Measurements from ENCODE around the gene SEMA6B. TPM values are rescaled to one million over a fixed set of nuclear protein-coding genes. Genes with fewer than 3 reads are reported as not detected.

SEMA6B gene
- total and polyA plus RNA-seq, 12 donors, result 3.1 to 59.2 (median 27.2) TPM

DNA sequence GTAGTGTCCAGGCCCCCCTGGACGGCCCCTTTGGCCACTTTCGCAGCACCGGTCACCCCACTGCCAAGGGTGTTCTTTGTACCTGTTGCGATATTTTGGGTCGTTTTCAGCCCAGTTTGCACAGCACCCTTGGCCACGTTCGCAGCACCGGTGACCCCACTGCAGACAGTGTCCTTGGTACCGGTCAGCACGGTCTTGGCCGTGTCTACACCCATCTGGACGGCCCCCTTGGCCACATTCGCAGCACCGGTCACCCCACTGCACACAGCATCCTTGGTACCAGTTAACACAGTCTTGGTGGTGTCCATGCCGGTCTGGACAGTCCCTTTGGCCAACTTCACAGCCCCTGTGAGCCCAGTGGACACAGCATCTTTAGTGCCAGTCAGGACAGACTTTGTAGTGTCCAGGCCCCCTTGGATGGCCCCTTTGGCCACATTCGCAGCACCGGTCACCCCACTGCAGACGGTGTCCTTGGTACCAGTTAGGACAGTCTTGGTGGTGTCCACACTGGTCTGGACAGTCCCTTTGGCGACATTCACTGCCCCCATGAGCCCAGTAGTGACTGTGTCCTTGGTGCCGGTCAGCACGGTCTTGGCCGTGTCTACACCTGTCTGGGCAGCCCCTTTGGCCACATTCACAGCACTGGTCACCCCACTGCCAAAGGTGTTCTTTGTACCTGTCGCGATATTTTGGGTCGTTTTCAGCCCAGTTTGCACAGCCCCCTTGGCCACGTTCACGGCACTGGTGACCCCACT, 48.0 kb downstream of the SEMA6B start:
- no peaks in the 10 kb centered on the region for H3K36me3 ChIP-seq (replicated peaks in 1 of 2)
- H3K27me3 ChIP-seq, result no peaks in the 10 kb centered on the region
- H3K9me3 ChIP-seq (replicated peaks in 1 of 3), result no peaks in the 10 kb centered on the region
- TF ChIP-seq, protein P1, sequence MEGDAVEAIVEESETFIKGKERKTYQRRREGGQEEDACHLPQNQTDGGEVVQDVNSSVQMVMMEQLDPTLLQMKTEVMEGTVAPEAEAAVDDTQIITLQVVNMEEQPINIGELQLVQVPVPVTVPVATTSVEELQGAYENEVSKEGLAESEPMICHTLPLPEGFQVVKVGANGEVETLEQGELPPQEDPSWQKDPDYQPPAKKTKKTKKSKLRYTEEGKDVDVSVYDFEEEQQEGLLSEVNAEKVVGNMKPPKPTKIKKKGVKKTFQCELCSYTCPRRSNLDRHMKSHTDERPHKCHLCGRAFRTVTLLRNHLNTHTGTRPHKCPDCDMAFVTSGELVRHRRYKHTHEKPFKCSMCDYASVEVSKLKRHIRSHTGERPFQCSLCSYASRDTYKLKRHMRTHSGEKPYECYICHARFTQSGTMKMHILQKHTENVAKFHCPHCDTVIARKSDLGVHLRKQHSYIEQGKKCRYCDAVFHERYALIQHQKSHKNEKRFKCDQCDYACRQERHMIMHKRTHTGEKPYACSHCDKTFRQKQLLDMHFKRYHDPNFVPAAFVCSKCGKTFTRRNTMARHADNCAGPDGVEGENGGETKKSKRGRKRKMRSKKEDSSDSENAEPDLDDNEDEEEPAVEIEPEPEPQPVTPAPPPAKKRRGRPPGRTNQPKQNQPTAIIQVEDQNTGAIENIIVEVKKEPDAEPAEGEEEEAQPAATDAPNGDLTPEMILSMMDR (IDR thresholded peaks at IDR 0.05), result no peak
- no peak for TF ChIP-seq POLR2A (IDR thresholded peaks at IDR 0.05)
- DNase-seq, result no peak
- intact Hi-C loops (cut with DNase I), result no loop called here
- H3K4me1 ChIP-seq (replicated peaks in 1 of 2), result peaks cover 0 to 7% of the 10 kb centered on the region in 2 donors
- no peak overlapping the region for H3K4me3 ChIP-seq
- WGBS, 4 donors, result 72 to 86% (median 83%) methylated on average over 22 to 27 of the region's 27 CpGs
- no peak overlapping the region for H3K27ac ChIP-seq

DNA sequence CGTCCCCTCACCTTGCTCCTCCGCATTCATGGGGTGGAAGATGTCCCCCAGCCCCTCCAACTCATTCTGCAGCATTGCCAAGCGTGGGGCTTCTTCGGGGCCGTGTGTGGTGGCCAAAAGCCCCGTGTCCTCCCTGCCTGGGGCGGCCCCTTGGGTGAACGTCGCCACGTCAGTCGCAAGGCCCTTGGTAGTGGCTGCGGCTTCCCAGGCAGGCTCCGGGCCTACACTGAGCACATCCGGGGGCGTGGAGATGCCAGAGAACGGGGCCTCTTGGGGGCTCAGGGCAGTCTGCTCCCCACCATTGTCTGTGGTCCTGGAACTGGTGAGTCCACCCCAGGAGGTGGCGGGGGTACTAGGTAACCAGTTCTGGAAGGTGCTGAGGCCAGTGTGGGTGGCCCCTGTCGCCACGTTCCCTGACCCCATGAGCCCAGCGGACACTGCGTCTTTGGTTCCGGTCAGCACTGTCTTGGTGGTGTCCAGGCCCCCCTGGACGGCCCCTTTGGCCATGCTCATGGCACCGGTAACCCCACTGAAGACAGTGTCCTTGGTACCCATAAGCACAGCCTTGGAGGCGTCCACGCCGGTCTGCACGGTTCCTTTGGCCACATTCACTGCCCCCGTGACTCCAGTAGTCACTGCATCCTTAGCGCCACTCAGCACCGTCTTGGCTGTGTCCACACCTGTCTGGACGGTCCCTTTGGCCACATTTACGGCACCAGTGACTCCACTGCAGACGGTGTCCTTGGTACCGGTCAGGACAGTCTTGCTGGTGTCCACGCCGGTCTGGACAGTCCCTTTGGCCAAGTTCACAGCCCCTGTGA, 48.8 kb downstream of the SEMA6B start:
- TF ChIP-seq POLR2A (IDR thresholded peaks at IDR 0.05), result no peak
- TF ChIP-seq, protein P1 (IDR thresholded peaks at IDR 0.05), result no peak
- no peak overlapping the region for H3K4me3 ChIP-seq
- peaks cover 0 to 8% of the 10 kb centered on the region in 2 donors for H3K4me1 ChIP-seq (replicated peaks in 1 of 2)
- H3K9me3 ChIP-seq (replicated peaks in 1 of 3), result no peaks in the 10 kb centered on the region
- DNase-seq, result no peak
- intact Hi-C loops (cut with DNase I), result no loop called here
- no peak overlapping the region for H3K27ac ChIP-seq
- H3K36me3 ChIP-seq (replicated peaks in 1 of 2), result no peaks in the 10 kb centered on the region
- WGBS, 4 donors, result 74 to 92% (median 79%) methylated on average over 15 to 37 of the region's 37 CpGs
- no peaks in the 10 kb centered on the region for H3K27me3 ChIP-seq

DNA sequence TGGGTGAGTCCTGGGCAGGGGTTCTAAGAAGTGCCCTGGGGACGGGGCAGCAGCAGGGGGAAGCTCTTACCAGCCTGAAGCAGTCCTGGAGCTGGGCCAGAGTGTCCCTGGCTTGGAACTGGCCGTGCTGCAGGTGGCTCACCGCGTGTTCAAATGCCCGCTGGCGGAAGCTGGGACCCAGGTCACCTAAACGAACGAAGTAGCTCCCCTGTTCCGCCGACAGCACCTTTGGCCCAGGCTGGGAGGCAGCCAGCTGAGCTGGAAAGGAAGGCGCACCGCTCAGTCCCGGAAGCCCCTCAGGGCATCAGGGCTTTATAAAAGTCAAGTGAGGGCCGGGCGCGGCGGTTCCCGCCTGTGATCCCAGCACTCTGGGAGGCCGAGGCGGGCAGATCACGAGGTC, 50.8 kb downstream of the SEMA6B start:
- H3K36me3 ChIP-seq (replicated peaks in 1 of 2), result no peaks in the 10 kb centered on the region
- no peaks in the 10 kb centered on the region for H3K9me3 ChIP-seq (replicated peaks in 1 of 3)
- H3K27ac ChIP-seq, result no peak overlapping the region
- no peaks in the 10 kb centered on the region for H3K27me3 ChIP-seq
- TF ChIP-seq, protein P1 (IDR thresholded peaks at IDR 0.05), result no peak
- TF ChIP-seq POLR2A (IDR thresholded peaks at IDR 0.05), result no peak
- WGBS, 4 donors, result 79 to 92% (median 90%) methylated on average over 11 to 21 of the region's 21 CpGs
- intact Hi-C loops (cut with DNase I), result no loop called here
- peaks cover 0 to 8% of the 10 kb centered on the region in 2 donors for H3K4me1 ChIP-seq (replicated peaks in 1 of 2)
- H3K4me3 ChIP-seq, result no peak overlapping the region
- no peak for DNase-seq

DNA sequence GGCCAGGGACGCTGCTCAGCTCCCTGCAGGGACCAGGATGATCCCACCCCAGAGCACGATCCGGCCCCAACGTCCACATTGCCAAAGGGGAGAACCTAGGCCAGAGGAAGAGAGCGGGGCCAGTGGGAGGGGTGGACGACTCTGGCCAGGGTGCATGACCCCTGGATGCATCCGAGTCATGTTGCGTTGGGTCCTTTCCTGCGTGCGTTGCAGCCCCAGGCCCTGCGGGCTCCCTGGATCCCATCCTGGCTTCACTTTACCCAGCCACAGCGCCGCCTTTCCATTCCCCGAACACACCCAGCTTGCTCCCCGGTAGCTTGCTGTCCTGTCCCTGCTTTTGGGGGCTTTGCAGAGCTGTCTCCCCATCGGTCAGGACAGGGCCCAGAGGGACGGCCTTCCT, 51.7 kb downstream of the SEMA6B start:
- DNase-seq, result no peak
- Histone ChIP-seq H3K4me3 (no peak overlapping the region), H3K36me3 (replicated peaks in 1 of 2) (peaks cover 0 to 3% of the 10 kb centered on the region in 2 donors), H3K27me3 (no peaks in the 10 kb centered on the region), H3K4me1 (replicated peaks in 1 of 2) (peaks cover 0 to 8% of the 10 kb centered on the region in 2 donors), H3K27ac (no peak overlapping the region), H3K9me3 (replicated peaks in 1 of 3) (no peaks in the 10 kb centered on the region)
- 83 to 93% (median 86%) methylated on average over 7 to 17 of the region's 17 CpGs for WGBS, 4 donors
- TF ChIP-seq, protein P1 (IDR thresholded peaks at IDR 0.05), result no peak
- no peak for TF ChIP-seq POLR2A (IDR thresholded peaks at IDR 0.05)
- intact Hi-C loops (cut with DNase I), result no loop called here
